Measurements from ENCODE around the gene TM2D3. TPM values are rescaled to one million over a fixed set of nuclear protein-coding genes. Genes with fewer than 3 reads are reported as not detected.

The TM2D3 gene
- total and polyA plus RNA-seq, 10 of the 15 experiments (the other 5 are each of a cell fraction or from before 2014, with no cell fraction given) = 28.3 to 84.5 (median 45.0) TPM

DNA sequence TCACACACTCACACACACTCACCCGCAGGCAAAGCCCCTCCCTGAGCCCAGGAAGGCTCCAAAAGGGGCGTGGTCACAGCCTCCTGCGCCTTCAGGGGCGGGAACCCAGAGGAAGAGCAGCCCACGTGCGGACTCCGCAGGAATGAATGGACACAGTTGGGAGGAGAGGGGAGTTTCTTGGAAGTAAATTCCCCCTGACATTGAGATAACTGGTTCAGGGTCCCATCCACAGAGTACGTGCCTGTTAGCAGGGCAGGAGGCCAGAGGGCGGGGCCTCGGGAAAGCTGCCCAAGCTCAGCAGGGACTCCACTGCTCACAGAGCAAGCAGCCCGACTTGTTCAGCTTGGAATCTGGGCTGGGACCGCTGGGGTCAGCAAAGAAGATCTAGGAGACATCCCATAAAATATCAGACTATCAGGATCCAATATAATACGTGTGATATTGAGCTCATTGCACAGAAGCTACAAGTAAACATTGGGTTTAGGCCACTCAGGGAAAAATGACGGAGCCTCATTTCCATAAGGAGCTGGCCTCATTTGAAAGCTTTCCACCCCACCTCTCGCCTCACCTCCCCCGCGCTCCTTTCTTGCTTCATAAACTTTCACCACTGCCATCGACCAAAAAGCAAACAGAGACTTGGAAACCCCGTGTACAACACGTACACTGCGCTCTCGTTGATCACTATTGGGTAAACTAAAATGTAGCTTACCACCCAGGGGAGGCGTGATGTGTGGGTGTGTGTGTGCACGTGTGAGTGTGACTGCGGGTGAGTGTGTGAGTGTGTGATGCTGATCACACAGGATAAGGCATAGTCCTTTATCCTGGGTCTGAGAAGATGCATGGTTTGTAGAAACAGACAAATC, 36.0 kb downstream of the TM2D3 start (continued):
- TF ChIP-seq, protein P1, sequence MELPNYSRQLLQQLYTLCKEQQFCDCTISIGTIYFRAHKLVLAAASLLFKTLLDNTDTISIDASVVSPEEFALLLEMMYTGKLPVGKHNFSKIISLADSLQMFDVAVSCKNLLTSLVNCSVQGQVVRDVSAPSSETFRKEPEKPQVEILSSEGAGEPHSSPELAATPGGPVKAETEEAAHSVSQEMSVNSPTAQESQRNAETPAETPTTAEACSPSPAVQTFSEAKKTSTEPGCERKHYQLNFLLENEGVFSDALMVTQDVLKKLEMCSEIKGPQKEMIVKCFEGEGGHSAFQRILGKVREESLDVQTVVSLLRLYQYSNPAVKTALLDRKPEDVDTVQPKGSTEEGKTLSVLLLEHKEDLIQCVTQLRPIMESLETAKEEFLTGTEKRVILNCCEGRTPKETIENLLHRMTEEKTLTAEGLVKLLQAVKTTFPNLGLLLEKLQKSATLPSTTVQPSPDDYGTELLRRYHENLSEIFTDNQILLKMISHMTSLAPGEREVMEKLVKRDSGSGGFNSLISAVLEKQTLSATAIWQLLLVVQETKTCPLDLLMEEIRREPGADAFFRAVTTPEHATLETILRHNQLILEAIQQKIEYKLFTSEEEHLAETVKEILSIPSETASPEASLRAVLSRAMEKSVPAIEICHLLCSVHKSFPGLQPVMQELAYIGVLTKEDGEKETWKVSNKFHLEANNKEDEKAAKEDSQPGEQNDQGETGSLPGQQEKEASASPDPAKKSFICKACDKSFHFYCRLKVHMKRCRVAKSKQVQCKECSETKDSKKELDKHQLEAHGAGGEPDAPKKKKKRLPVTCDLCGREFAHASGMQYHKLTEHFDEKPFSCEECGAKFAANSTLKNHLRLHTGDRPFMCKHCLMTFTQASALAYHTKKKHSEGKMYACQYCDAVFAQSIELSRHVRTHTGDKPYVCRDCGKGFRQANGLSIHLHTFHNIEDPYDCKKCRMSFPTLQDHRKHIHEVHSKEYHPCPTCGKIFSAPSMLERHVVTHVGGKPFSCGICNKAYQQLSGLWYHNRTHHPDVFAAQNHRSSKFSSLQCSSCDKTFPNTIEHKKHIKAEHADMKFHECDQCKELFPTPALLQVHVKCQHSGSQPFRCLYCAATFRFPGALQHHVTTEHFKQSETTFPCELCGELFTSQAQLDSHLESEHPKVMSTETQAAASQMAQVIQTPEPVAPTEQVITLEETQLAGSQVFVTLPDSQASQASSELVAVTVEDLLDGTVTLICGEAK (IDR thresholded peaks at IDR 0.05; ENCODE audit: borderline replicate concordance) = no peak

DNA sequence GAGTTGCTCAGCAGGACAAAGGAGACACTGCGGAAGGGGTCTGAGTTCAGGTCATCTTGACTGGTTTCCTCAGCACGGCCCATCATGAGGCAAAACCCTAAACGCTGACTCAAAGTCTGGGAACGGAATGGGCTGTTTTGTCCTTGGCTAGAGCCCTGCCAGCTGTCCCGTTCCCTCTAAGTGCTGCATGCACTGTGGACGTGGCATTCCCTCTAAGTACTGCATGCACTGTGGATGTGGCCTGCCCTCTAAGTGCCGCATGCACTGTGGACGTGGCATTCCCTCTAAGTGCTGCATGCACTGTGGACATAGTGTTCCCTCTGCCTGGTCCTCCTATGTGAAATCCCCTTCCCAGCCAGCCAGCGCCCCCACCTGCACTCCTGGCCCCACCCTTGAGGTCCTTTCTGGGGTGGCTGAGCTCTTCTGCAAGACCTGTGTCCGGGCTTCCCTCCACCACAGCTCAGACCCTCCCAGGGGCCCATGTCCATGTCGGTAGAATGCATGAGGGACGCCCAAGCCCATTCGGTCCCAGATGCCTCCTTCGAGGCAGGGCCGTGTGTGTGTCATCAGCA, 36.7 kb downstream of the TM2D3 start:
- ChIA-PET RAD21 (ENCODE audit: unreplicated experiment) (no interaction called here), SMC1A (ENCODE audit: uncharacterized antibody, unreplicated experiment) (no interaction called here), POLR2A (no interaction called here), CTCF (interaction anchor here (1.5 kb wide), 1 partner anchor 25 kb away, joined by 3 read pairs; no protein-coding TSS in a partner anchor)
- Histone ChIP-seq H3K9ac (ENCODE audit: control insufficient read depth, insufficient read depth, low read length) (no peak overlapping the region), H3K79me2 (ENCODE audit: control insufficient read depth, insufficient read depth, low read length) (no peaks in the 10 kb centered on the region), H3K9me3 (replicated peaks; ENCODE audit: control insufficient read depth, insufficient read depth, low read length) (no peaks in the 10 kb centered on the region), H3K4me1 (ENCODE audit: control insufficient read depth, insufficient read depth, low read length) (peaks cover 9% of the 10 kb centered on the region; the same call in 1 of the 2 replicates), H3K4me3 (no peak overlapping the region), H3K27ac (ENCODE audit: control insufficient read depth, insufficient read depth) (no peak overlapping the region), H3K4me2 (ENCODE audit: control insufficient read depth, insufficient read depth) (no peak overlapping the region), H3K27me3 (replicated peaks in 1 of 2; ENCODE audit: control insufficient read depth in 2 of 2, insufficient read depth in 2 of 2, low read length in 1 of 2) (no peaks in the 10 kb centered on the region), H3K36me3 (ENCODE audit: control insufficient read depth in 2 of 2, insufficient read depth in 2 of 2, low read length in 1 of 2) (peaks cover 0 to 2% of the 10 kb centered on the region in 2 experiments; a peak in 1 of 4 replicates), H2AFZ (ENCODE audit: control insufficient read depth, low read depth, low read length) (no peak overlapping the region), H4K20me1 (ENCODE audit: control insufficient read depth, insufficient read depth) (no peaks in the 10 kb centered on the region)
- in situ Hi-C loops (cut with MboI) (no loop called here), intact Hi-C loops (cut with micrococcal nuclease; ENCODE audit: unreplicated experiment) (no loop called here)
- 61% methylated on average over 15 of the region's 15 CpGs for WGBS (ENCODE audit: insufficient coverage, insufficient replicate concordance, low lambda C conversion rate, missing lambda C conversion rate)
- FAIRE-seq (no peak), ATAC-seq (no peak), DNase-seq (ENCODE audit: low read depth, low spot score) (no peak)
- no peak for TF ChIP-seq TCF3 (IDR thresholded peaks at IDR 0.05; ENCODE audit: borderline replicate concordance, insufficient read depth, low read depth, low read length)
- no peak for TF ChIP-seq IRF3 (IDR thresholded peaks at IDR 0.05)
- no peak for TF ChIP-seq EP300 (IDR thresholded peaks at IDR 0.05; ENCODE audit: borderline replicate concordance in 1 of 2, control insufficient read depth in 1 of 2, low read depth in 2 of 2, low read length in 2 of 2)
- TF ChIP-seq MXI1 (IDR thresholded peaks at IDR 0.05; ENCODE audit: low read depth, low read length) = no peak
- TF ChIP-seq ATF2 (IDR thresholded peaks at IDR 0.05; ENCODE audit: low read length) = no peak
- BruUV-seq (replicated peaks) = no TSS peak
